Muscle of arm (tissue), 12 donors: ENCODE measurements around the gene LYRM4. TPM values are rescaled to one million over a fixed set of nuclear protein-coding genes. Genes with fewer than 3 reads are reported as not detected.

Source experiments
- DNase-seq: peaks from one replicate; pipeline ENCODE4 v3.0.0-alpha.2; 2013
- polyA plus RNA-seq, 12 donors: library from polyadenylated mRNA; unstranded; fragments of 120-200 nt; gene quantifications; one replicate each; pipeline ENCODE4 v1.2.1, GENCODE V29; 2013; ENCODE audit not compliant: insufficient read length in 12 of 12

Gene LYRM4
- polyA plus RNA-seq, 12 donors = 18.5 to 36.3 (median 25.8) TPM; not detected in 1

- no peak for DNase-seq
Measured at GRCh38 chr6:5248302-5249098, 12.2 kb downstream of the LYRM4 start.

- DNase-seq = no peak
Measured at GRCh38 chr6:5247201-5247600, 13.5 kb downstream of the LYRM4 start.

GRCh38 chr6:5246141-5247097 is 14.3 kb downstream of the LYRM4 start:
- no peak for DNase-seq

- DNase-seq = no peak
Measured at GRCh38 chr6:5243069-5243468, 17.7 kb downstream of the LYRM4 start.

- no peak for DNase-seq
Measured at GRCh38 chr6:5241252-5241651, 19.5 kb downstream of the LYRM4 start.

- no peak for DNase-seq
Measured at GRCh38 chr6:5238336-5238735, 22.4 kb downstream of the LYRM4 start.

- DNase-seq = no peak
Measured at GRCh38 chr6:5237805-5238204, 22.9 kb downstream of the LYRM4 start.

GRCh38 chr6:5235830-5236229 is 24.9 kb downstream of the LYRM4 start:
- no peak for DNase-seq

- DNase-seq = no peak
Measured at GRCh38 chr6:5234874-5235273, 25.9 kb downstream of the LYRM4 start.

GRCh38 chr6:5231289-5231688 is 29.5 kb downstream of the LYRM4 start:
- no peak for DNase-seq

GRCh38 chr6:5230081-5230480 is 30.7 kb downstream of the LYRM4 start:
- no peak for DNase-seq

GRCh38 chr6:5229356-5229755 is 31.4 kb downstream of the LYRM4 start:
- DNase-seq = no peak

GRCh38 chr6:5223309-5223708 is 37.4 kb downstream of the LYRM4 start:
- no peak for DNase-seq

GRCh38 chr6:5220443-5220842 is 40.3 kb downstream of the LYRM4 start:
- DNase-seq = no peak

- DNase-seq = peak; percentile 58
Measured at GRCh38 chr6:5219011-5219691, 41.6 kb downstream of the LYRM4 start.

- DNase-seq = no peak
Measured at GRCh38 chr6:5217356-5217755, 43.4 kb downstream of the LYRM4 start.

GRCh38 chr6:5215799-5216198 is 45.0 kb downstream of the LYRM4 start:
- DNase-seq = no peak

- no peak for DNase-seq
Measured at GRCh38 chr6:5215159-5215558, 45.6 kb downstream of the LYRM4 start.

- no peak for DNase-seq
Measured at GRCh38 chr6:5214570-5215052, 46.1 kb downstream of the LYRM4 start.

- no peak for DNase-seq
Measured at GRCh38 chr6:5213836-5214235, 46.9 kb downstream of the LYRM4 start.

GRCh38 chr6:5211492-5211891 is 49.3 kb downstream of the LYRM4 start:
- no peak for DNase-seq

- DNase-seq = peak; percentile 61
Measured at GRCh38 chr6:5208471-5208971, 52.2 kb downstream of the LYRM4 start.
